ENCODE measurements around the gene C2orf49.
"Not testable (repeated sequence)": the region's sequence is repeated elsewhere in the genome, so short reads cannot be mapped to it uniquely, and the experiment has no call there.

C2orf49 gene

GRCh38 chr2:105324101-105324500 is 13.2 kb upstream of the C2orf49 start:
- Histone ChIP-seq H3K27me3 (ENCODE audit: control insufficient read depth, insufficient read depth, low read length) (no peaks in the 10 kb centered on the region), H3K9me3 (ENCODE audit: control insufficient read depth, insufficient read depth, low read length) (no peaks in the 10 kb centered on the region), H3K4me1 (ENCODE audit: control insufficient read depth, insufficient read depth, low read length) (peaks cover 13% of the 10 kb centered on the region), H3K36me3 (ENCODE audit: control insufficient read depth, insufficient read depth, low read length) (no peaks in the 10 kb centered on the region), H3K9ac (ENCODE audit: low read depth, low read length) (no peak overlapping the region), H3K4me3 (ENCODE audit: low read depth, low read length) (no peak overlapping the region)

- Histone ChIP-seq H3K9ac (ENCODE audit: low read depth, low read length) (no peak overlapping the region), H3K36me3 (ENCODE audit: control insufficient read depth, insufficient read depth, low read length) (no peaks in the 10 kb centered on the region), H3K4me1 (ENCODE audit: control insufficient read depth, insufficient read depth, low read length) (peaks cover 13% of the 10 kb centered on the region), H3K4me3 (ENCODE audit: low read depth, low read length) (no peak overlapping the region), H3K9me3 (ENCODE audit: control insufficient read depth, insufficient read depth, low read length) (no peaks in the 10 kb centered on the region), H3K27me3 (ENCODE audit: control insufficient read depth, insufficient read depth, low read length) (no peaks in the 10 kb centered on the region)
Measured at GRCh38 chr2:105324732-105325131, 12.6 kb upstream of the C2orf49 start.

DNA sequence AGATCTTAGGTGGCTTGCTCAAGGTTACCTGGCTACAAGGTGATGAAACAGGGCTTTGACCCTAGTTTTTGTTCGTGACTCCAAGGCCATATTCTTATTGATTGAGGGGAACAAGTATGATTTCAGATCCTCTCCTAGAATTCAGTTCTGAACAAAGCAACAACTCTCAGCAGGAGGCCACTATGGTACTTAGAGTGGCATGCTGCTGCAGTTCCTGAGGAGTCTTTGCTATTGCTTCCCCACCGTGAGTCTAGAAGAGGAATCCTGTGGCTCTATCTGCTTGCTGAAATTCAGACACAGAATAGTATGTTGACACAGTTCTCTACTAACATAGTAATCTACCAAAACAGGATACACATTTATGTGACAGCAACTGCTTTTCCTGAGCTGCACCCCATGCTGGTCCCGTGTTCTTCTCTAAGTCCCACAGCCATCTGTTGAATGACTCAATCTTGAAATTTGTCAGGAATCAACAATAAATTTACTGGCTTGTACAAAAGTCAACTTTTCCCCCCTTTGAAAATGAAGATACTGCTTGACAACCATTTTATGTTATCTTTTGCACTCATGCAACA is 11.9 kb upstream of the C2orf49 start:
- Histone ChIP-seq H3K9ac (ENCODE audit: low read depth, low read length) (no peak overlapping the region), H3K36me3 (ENCODE audit: control insufficient read depth, insufficient read depth, low read length) (no peaks in the 10 kb centered on the region), H3K27me3 (ENCODE audit: control insufficient read depth, insufficient read depth, low read length) (peaks cover 2% of the 10 kb centered on the region), H3K4me1 (ENCODE audit: control insufficient read depth, insufficient read depth, low read length) (peaks cover 15% of the 10 kb centered on the region), H3K9me3 (ENCODE audit: control insufficient read depth, insufficient read depth, low read length) (no peaks in the 10 kb centered on the region), H3K4me3 (ENCODE audit: low read depth, low read length) (no peak overlapping the region)

DNA sequence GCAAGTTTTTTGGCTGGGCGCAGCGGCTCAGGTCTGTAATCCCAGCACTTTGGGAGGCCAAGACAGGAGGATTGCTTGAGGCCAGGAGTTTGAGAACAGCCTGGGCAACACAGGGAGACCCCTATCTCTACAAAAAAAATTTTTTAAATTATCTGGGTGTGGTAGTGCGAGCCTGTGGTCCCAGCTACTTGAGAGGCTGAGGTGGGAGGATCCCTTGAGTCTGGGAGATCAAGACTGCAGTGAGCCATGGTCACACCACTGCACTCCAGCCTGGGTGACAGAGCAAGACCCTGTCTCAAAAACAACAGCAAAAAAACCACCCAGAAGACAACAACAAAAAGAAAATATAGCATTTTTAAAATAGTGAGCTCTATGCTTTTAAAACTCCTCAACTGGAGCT is 10.1 kb upstream of the C2orf49 start:
- not testable (repeated sequence) for H3K36me3 ChIP-seq (ENCODE audit: control insufficient read depth, insufficient read depth, low read length); H3K4me3 ChIP-seq (ENCODE audit: low read depth, low read length); H3K9ac ChIP-seq (ENCODE audit: low read depth, low read length); H3K9me3 ChIP-seq (ENCODE audit: control insufficient read depth, insufficient read depth, low read length); H3K27me3 ChIP-seq (ENCODE audit: control insufficient read depth, insufficient read depth, low read length)
- peaks cover 15% of the 10 kb centered on the region for H3K4me1 ChIP-seq (ENCODE audit: control insufficient read depth, insufficient read depth, low read length)

- Histone ChIP-seq H3K9ac (ENCODE audit: low read depth, low read length) (peak overlapping the region; percentile 8), H3K9me3 (ENCODE audit: control insufficient read depth, insufficient read depth, low read length) (no peaks in the 10 kb centered on the region), H3K27me3 (ENCODE audit: control insufficient read depth, insufficient read depth, low read length) (peaks cover 9% of the 10 kb centered on the region), H3K36me3 (ENCODE audit: control insufficient read depth, insufficient read depth, low read length) (no peaks in the 10 kb centered on the region), H3K4me1 (ENCODE audit: control insufficient read depth, insufficient read depth, low read length) (peaks cover 15% of the 10 kb centered on the region), H3K4me3 (ENCODE audit: low read depth, low read length) (no peak overlapping the region)
Measured at GRCh38 chr2:105327690-105328089, 9.7 kb upstream of the C2orf49 start.

DNA sequence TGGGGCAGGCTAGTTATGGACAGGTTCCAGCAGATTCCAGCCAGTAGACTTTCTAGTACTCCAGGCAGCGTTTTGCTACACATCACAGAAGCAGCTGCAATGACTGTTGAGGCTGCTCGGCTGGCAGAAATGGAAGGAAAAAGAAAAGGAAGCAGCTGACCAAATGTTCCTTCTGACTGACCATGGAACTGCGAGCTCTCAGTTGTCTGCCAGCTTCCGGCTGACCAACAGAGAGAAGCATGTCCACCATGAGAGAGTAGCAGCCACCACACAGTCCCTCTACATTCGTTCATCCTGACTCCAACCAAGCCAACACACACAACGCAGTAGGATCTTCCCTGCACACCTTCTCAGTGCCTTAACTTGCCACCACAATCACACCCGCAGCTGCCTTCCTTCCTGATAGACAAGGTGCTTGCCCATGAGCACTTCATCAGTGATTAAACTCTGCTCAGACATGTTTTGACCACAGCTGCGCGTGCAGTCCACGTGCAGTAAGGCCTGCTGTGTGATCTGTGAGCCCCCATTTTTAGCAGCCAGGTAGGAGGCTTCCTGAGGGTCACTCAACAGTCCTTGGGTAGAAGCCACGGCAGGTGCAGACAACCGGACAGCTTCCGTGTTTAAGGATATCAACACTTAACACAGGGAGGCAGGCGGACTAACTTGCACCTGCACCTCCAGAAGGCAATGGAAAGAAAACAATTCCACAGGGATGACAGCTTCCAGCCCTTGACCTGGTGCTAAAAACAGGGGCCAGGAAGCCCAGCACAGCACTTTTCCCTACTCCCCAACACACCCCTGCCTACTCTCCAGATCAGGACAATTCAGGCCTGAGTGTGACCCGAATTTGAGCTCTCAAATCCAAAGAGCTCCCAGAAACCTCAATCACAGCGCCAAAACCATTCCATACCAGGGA is 8.8 kb upstream of the C2orf49 start:
- Histone ChIP-seq H3K4me1 (ENCODE audit: control insufficient read depth, insufficient read depth, low read length) (peaks cover 15% of the 10 kb centered on the region), H3K4me3 (ENCODE audit: low read depth, low read length) (peak overlapping the region; percentile 84), H3K9me3 (ENCODE audit: control insufficient read depth, insufficient read depth, low read length) (no peaks in the 10 kb centered on the region), H3K36me3 (ENCODE audit: control insufficient read depth, insufficient read depth, low read length) (no peaks in the 10 kb centered on the region), H3K27me3 (ENCODE audit: control insufficient read depth, insufficient read depth, low read length) (peaks cover 9% of the 10 kb centered on the region), H3K9ac (ENCODE audit: low read depth, low read length) (peak overlapping the region; percentile 56)

- Histone ChIP-seq H3K4me1 (ENCODE audit: control insufficient read depth, insufficient read depth, low read length) (peaks cover 15% of the 10 kb centered on the region), H3K9me3 (ENCODE audit: control insufficient read depth, insufficient read depth, low read length) (no peaks in the 10 kb centered on the region), H3K27me3 (ENCODE audit: control insufficient read depth, insufficient read depth, low read length) (peaks cover 9% of the 10 kb centered on the region), H3K36me3 (ENCODE audit: control insufficient read depth, insufficient read depth, low read length) (no peaks in the 10 kb centered on the region), H3K4me3 (ENCODE audit: low read depth, low read length) (peak overlapping the region; percentile 84), H3K9ac (ENCODE audit: low read depth, low read length) (peak overlapping the region; percentile 56)
Measured at GRCh38 chr2:105329197-105329554, 8.2 kb upstream of the C2orf49 start.

GRCh38 chr2:105329561-105330495 is 7.5 kb upstream of the C2orf49 start, which contains the start of gene TGFBRAP1:
TSS of gene TGFBRAP1 (minus strand) at chr2:105329735. CDS start at chr2:105308301, 21,434 bp downstream.
- no peaks in the 10 kb centered on the region for H3K9me3 ChIP-seq (ENCODE audit: control insufficient read depth, insufficient read depth, low read length)
- H3K27me3 ChIP-seq (ENCODE audit: control insufficient read depth, insufficient read depth, low read length): peaks cover 9% of the 10 kb centered on the region
- peak within 1 kb of the TSS; percentile 83 for H3K9ac ChIP-seq (ENCODE audit: low read depth, low read length)
- H3K36me3 ChIP-seq (ENCODE audit: control insufficient read depth, insufficient read depth, low read length): no peaks in the 10 kb centered on the region
- peak within 1 kb of the TSS; percentile 84 for H3K4me3 ChIP-seq (ENCODE audit: low read depth, low read length)
- H3K4me1 ChIP-seq (ENCODE audit: control insufficient read depth, insufficient read depth, low read length): peaks cover 15% of the 10 kb centered on the region

- peaks cover 9% of the 10 kb centered on the region for H3K27me3 ChIP-seq (ENCODE audit: control insufficient read depth, insufficient read depth, low read length)
- H3K36me3 ChIP-seq (ENCODE audit: control insufficient read depth, insufficient read depth, low read length): no peaks in the 10 kb centered on the region
- no peak overlapping the region for H3K9ac ChIP-seq (ENCODE audit: low read depth, low read length)
- H3K9me3 ChIP-seq (ENCODE audit: control insufficient read depth, insufficient read depth, low read length): no peaks in the 10 kb centered on the region
- H3K4me1 ChIP-seq (ENCODE audit: control insufficient read depth, insufficient read depth, low read length): peaks cover 5% of the 10 kb centered on the region
- no peak overlapping the region for H3K4me3 ChIP-seq (ENCODE audit: low read depth, low read length)
Measured at GRCh38 chr2:105330681-105331375, 6.5 kb upstream of the C2orf49 start.

DNA sequence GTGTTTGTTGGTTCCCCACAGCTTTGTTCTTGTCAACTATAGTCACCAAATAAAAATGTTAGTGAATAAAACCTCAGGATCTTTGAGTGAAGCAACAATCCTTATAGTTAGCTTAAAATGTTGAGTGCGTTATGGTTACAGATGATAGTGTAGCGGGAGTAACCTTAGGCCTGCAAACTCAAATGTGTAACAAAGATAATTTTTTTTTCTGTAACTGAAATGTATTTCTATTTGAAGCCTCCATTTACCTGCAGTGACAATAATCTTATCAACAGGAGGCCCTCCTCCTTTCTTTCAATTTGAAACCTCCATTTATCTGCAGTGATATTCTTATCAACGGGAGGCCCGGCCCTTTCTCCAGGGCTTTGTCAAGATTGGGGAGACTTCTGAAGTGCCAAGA is 3.1 kb upstream of the C2orf49 start:
- no peaks in the 10 kb centered on the region for H3K9me3 ChIP-seq (ENCODE audit: control insufficient read depth, insufficient read depth, low read length)
- H3K9ac ChIP-seq (ENCODE audit: low read depth, low read length): no peak overlapping the region
- no peaks in the 10 kb centered on the region for H3K36me3 ChIP-seq (ENCODE audit: control insufficient read depth, insufficient read depth, low read length)
- H3K4me3 ChIP-seq (ENCODE audit: low read depth, low read length): no peak overlapping the region
- peaks cover 9% of the 10 kb centered on the region for H3K27me3 ChIP-seq (ENCODE audit: control insufficient read depth, insufficient read depth, low read length)
- peaks cover 3% of the 10 kb centered on the region for H3K4me1 ChIP-seq (ENCODE audit: control insufficient read depth, insufficient read depth, low read length)

- Histone ChIP-seq H3K4me3 (ENCODE audit: low read depth, low read length) (no peak overlapping the region), H3K27me3 (ENCODE audit: control insufficient read depth, insufficient read depth, low read length) (peaks cover 7% of the 10 kb centered on the region), H3K4me1 (ENCODE audit: control insufficient read depth, insufficient read depth, low read length) (no peaks in the 10 kb centered on the region), H3K36me3 (ENCODE audit: control insufficient read depth, insufficient read depth, low read length) (no peaks in the 10 kb centered on the region), H3K9me3 (ENCODE audit: control insufficient read depth, insufficient read depth, low read length) (no peaks in the 10 kb centered on the region), H3K9ac (ENCODE audit: low read depth, low read length) (no peak overlapping the region)
Measured at GRCh38 chr2:105335469-105335868, 1.9 kb upstream of the C2orf49 start.
